GM11168 (cell line): Measurements from ENCODE around the gene PFN1.

Source experiments
- in situ Hi-C: fragments of 300-500 bp; cut with MboI; formaldehyde crosslinking; loops from one replicate; pipeline ENCODE4 v1.12.0; 2022; ENCODE audit warnings: low sequenced_read_pairs; ENCODE audit not compliant: unreplicated experiment

Gene PFN1

GRCh38 chr17:4948166-4948930, at the start of gene PFN1:
PFN1 (minus strand) TSS chr17:4948530; CDS start chr17:4948394, 136 bp downstream.
- in situ Hi-C loops: no loop called here

- in situ Hi-C loops: no loop called here
Measured at GRCh38 chr17:4997302-4998026, 49.1 kb upstream of the PFN1 start, which contains the start of the genes INCA1 and KIF1C. INCA1 (minus strand) TSS chr17:4997522; CDS start chr17:4994437, 3,085 bp downstream. KIF1C (plus strand) TSS chr17:4997950; CDS start chr17:5000247, 2,297 bp downstream.

DNA sequence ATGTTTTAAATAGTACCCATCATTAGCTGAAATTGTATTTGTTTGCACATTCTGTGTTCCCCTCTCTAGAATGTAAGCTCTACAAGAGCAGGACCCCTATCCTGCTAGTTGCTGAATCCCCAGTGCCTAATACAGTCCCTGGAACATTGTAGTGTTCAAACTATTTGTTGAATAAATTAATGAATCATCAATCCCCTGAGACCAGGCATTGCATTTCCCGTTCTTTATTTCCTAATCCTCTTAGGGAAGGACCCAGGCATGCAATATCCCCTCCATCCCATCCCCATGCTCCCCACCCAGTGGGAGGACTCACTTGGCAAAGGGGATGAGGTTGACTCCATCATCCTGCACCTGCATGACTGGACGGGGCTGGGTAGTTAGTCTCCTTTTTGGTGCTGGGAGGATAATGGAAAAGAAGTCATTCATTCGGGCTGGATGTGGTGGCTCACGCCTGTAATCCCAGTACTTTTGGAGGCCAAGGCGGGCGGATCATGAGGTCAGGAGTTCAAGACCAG, 45.8 kb upstream of the PFN1 start:
- in situ Hi-C loops: no loop called here

GRCh38 chr17:4987767-4988567, 39.6 kb upstream of the PFN1 start:
- in situ Hi-C loops: no loop called here

- in situ Hi-C loops: no loop called here
Measured at GRCh38 chr17:4986951-4987766, 38.8 kb upstream of the PFN1 start, which contains the start of gene CAMTA2. CAMTA2 (minus strand) TSS chr17:4987675; CDS start chr17:4986222, 1,453 bp downstream.

DNA sequence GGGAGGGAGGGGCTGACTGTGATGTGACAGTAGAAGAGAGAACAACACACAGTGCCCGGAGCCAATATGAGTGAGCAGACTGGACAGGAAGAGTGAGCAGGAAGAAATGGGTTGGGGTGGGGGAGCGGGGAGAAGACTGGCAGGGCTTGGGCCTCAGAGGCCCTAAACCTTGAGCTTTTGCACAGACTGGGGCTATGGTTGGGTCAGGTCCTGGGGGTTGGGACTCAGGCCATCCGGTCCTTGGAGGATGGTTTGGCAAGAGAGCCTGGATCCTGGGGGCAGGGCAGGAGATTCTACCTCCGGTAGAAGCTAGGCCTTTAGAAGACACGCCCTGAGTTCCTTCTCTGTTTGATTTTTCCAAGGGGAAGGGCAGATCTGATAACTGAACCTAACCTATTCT, 38.1 kb upstream of the PFN1 start:
- in situ Hi-C loops: no loop called here

DNA sequence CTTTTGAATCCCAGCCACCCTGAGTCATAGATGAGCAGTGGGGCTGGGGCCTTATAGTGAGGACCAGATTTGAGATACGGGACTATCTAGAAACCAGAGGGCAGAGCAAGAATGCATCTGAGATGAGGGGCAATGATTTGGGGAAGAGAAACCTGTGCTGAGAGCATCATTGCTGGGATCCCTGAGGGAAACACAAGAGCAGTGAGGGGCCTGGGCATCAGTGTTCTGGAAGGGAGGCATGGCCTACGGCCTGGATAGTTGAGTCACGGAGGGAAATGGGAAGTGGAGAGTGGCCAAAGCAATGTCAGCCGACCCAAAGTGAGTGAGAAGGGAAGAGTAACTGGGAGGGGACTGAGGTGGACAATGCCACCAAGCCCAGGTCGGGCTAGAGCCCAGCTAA, 34.0 kb upstream of the PFN1 start:
- in situ Hi-C loops: no loop called here

DNA sequence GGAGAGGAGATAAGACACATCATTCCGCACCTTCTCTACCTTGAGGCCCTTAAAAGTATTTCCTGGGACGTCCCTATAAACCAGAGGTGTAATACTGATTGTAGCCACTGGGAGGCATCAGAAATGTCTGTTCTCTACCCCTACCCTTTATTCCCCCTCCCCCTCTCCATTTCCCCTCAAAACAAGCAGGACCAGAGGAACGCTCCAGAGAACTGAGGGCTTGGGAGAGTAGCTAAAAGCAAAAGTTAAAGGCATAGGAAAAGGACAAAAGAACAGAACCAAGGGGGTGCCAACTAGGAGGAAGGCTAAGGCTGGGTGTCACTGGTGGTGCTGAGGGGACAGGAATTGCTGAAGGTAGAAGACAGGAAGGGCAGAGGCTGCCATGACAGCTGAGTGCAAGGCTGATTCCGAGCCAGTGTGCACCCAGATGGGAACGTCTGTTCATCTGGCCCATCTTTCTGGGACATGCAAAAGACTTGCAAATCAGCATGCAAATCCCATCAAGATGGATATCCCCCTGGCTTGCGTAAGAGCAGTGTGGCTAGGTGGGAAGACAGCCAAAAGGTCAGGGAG, 32.4 kb upstream of the PFN1 start:
- in situ Hi-C loops: no loop called here

GRCh38 chr17:4978726-4979125, 30.4 kb upstream of the PFN1 start:
- in situ Hi-C loops: loop anchor here (10.0 kb wide), 1 partner anchor 86 kb away; no protein-coding TSS in a partner anchor

DNA sequence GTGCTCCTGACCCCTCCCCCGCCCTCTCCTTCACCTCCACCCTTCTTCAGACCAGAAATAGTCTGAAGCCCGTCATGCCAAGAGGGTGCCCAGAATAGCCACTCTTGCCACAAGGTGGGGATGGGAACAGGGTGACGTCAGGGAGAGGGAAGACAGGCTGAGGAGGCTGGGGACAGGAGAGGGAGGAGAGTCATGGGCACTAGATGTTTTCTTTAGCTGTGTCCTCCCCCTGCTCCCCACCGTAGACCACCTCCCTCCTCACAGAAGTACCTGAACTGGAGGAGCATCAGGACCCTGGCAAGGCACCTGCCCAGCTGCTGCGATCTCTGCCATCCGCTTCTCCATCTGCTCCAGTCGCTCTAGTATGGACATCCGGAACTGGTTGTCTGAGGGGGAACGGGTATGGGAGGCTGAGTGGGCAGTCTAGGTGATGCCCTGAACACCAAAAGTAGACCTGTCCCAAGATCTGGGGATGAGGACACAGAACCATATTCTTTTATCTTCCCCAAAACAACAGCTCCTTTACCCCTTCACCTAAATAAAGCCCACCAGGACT, 25.9 kb upstream of the PFN1 start:
- in situ Hi-C loops: loop anchor here (10.0 kb wide), 1 partner anchor 91 kb away; no protein-coding TSS in a partner anchor

- in situ Hi-C loops: loop anchor here (10.0 kb wide), 1 partner anchor 91 kb away; no protein-coding TSS in a partner anchor
Measured at GRCh38 chr17:4973256-4974114, 25.2 kb upstream of the PFN1 start.

DNA sequence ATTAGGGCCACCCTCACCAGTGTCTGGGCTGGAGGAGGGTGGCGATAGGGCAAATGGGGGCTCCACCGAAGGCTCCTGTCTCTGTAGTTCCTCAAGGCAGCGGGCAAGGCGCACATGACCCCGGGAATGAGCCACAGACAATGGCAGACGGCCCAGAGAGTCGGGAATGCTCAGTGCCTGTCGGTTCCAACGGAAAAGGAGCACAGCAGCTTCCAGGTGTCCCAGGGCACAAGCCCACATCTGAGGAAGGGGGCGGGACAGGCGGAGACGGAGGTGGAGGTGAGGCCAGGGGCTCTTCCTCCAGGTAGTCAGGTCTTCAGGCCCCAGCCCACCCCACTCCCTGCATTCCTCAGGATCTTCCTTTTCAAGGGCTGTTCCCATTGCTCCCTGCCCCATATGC, 24.4 kb upstream of the PFN1 start:
- in situ Hi-C loops: loop anchor here (10.0 kb wide), 1 partner anchor 92 kb away; no protein-coding TSS in a partner anchor

- in situ Hi-C loops: loop anchor here (10.0 kb wide), 1 partner anchor 92 kb away; no protein-coding TSS in a partner anchor
Measured at GRCh38 chr17:4972322-4972721, 24.0 kb upstream of the PFN1 start.

DNA sequence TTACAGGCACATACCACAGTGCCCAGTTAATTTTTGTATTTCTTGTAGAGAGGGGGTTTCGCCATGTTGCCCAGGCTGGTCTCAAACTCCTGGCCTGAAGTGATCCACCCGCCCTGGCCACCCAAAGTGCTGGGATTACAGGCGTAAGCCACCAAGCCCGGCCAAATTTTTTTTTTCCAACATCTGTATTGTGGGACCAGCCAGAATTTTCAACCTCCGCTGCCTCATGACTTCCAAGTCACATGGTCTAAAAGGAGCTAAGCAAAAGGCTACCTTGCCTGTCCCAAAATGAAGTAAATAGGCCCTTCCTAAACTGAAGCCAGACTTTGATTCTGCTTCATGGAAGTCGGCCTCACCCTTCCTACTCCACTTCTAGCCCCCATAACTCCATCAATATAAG, 23.5 kb upstream of the PFN1 start:
- in situ Hi-C loops: loop anchor here (10.0 kb wide), 1 partner anchor 93 kb away; no protein-coding TSS in a partner anchor

DNA sequence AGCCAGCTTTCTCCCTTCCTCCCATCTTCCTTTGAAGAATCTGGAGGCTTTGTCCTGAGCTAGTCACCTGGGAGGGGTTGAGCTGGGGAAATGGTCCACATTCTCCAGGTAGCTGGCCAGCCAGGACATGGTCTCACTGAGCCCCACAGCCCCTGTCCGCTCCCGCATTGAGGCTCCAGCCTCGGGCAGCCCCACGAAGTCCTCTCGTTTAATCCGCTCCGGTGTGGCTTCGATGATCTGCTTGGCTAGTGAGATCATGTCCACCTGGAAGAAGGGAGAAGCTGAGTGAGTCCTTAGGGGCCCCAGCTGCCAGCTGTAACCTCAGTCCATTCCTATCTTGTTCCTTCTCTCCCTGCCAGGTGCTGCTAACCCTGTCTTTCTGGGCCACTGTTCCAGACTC, 21.9 kb upstream of the PFN1 start:
- in situ Hi-C loops: loop anchor here (10.0 kb wide), 1 partner anchor 95 kb away; no protein-coding TSS in a partner anchor

GRCh38 chr17:4969551-4970173, 21.3 kb upstream of the PFN1 start:
- in situ Hi-C loops: loop anchor here (10.0 kb wide), 1 partner anchor 95 kb away; no protein-coding TSS in a partner anchor

DNA sequence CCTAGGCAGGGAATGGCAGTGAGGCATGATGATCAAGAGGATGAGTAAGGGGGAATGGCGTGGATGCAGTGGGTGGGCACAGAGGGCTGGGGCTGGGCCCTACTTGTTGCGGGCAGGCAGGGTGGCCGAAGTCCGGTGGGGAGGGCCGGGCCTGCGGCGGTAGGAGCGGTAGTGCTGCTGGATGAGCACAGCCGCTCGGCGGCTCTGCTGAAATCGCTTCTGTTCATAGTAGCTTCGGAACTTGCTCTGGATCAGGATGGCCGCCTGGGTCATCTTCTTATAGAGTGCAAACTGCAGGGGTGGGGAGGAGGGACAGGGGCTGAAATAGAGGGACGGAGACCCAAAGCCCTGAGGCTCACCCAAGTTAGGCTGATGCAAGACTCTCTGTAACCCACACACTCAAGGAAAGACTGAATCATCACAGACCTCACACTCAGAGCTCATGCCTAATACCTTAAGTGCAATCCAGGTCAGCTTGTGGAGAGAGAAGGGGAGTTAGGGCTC, 20.8 kb upstream of the PFN1 start:
- in situ Hi-C loops: no loop called here
